HG03159 (cell line): ENCODE measurements around the gene METAP1D.

Experiments
- ATAC-seq: cut with Tn5 transposase; IDR thresholded peaks from one replicate; pipeline ENCODE4 v1.9.1; 2021; ENCODE audit warnings: mild to moderate bottlenecking, moderate library complexity; ENCODE audit not compliant: unreplicated experiment

The METAP1D gene

DNA sequence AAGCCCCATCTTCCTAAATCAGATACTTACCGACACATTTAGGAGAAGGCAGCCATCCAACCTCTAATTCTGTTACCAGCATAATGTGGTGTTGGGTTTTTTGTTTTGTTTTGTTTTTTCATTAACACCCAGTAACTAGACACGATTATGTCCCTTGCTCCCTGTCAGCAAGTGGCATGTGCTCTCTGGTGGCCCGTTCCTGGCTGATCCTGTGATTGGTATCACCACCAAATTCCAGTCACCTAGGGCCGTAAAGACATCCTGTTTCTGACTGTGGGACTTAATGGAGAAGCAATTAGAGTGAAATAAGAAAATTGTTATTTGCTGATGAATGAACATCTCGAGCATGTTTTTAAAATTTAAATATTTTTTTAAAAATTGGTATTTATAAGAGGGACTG lies 79.7 kb downstream of the METAP1D start:
- ATAC-seq = no peak

GRCh38 chr2:172079838-172080640 lies 80.3 kb downstream of the METAP1D start:
- ATAC-seq = no peak

- ATAC-seq = no peak
Observed at GRCh38 chr2:172080641-172081220, 81.0 kb downstream of the METAP1D start.

DNA sequence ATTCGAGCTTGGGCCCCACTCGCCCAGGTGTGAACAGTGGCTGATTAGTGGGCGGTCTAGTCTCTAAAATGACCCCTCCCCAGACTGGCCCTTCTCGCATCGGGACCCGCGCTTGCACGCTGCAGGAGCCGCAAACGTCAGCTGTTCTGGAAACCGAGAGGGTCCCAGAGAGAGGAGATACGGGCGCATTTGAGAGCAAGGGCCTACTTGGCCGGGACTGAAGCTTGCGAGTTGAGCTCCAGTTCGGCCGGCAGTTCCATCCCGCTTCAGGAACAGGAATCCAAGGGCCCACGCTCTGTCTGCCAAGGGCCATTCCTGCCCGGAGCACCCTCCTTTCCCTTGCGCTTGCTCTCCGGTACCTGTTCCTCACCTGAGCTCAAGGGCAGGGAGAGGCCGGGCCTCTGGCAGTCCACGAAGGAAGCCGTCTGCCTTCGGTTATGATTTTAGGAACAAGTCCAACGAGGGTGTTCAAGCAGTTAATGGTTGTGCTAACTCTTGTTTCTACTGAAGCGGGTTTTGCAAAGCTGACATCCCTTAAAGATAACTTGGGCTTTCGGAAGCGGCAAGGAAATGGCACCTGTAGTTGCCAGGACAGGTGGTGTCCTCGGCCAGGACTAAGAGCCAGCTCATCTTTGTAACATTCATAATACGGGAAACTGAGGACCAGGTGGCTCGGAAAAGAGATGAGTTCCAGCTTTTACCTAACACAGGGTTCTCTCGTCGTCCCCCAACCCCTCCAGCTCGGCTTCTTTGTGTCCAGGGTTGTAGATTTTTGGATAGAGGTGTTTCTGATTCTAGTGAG lies 81.7 kb downstream of the METAP1D start:
- ATAC-seq = no peak

- ATAC-seq = no peak
Observed at GRCh38 chr2:172082105-172082943, 82.6 kb downstream of the METAP1D start.

DNA sequence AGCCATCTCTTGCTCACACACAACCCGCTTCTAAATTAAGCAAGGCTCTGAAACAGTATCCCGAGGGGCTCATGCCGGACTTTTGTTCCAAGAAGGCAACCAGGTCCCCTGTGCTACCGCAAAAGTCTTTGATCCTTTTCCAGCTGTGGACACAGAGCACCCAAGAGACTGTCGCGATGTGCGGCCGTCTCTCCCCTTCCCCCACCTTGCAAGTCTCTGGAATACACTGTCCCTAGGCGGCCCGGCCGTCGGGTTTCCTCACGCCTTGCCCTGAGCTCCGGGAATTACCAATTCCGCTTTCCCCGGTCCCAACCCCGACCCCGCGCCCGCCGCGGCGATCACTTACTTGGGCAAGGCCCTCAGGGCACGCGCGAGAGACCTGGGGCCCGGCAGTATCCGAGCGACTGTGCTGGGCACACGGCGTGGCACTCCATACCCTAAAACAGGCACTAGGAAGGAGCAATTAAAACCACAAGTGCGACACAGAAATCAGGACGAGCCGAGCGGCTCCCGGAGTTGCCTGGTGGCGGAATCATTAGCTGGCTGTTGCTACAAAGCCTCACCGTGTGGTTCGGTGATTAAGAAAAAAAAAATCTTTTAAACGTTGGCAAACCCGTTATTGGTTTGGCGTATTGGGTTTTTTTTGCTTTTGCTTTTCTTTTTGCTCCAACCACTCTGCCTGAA lies 83.3 kb downstream of the METAP1D start:
- ATAC-seq = no peak

DNA sequence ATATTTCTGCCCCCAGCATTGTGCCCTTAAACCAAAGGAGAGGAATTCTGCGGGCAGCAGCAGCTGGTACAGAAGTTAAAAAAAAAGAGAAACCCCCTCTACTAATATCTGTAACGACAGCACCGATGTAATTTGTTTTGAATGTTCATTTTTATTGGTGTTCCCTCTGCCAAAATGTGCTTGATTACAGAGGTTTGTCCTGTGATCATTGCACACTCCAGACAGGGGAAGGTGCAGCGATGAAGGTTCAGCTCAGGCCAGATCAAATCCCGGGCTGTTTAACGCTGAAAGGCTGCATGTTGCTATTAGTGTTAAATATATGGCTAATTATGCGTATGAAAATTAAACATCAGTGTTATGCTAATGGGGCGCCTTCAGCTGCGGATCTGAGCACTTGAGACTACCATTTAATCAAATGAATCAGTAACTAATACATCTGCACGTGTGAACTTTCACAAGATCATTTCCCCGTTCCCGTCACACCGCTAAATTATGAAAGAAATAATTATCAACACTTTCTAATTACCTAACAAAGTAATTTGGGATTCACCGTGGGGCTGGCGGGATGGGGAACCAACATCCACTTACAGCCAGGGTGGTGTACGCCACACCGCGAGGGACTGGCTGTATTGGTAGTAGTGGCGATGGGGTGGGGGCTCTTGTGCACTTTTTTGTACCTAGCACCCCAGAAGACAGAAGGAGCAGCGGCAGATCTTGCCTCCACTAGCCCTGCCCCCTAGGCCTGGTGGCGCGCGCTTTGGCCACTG lies 84.1 kb downstream of the METAP1D start:
- ATAC-seq = no peak

DNA sequence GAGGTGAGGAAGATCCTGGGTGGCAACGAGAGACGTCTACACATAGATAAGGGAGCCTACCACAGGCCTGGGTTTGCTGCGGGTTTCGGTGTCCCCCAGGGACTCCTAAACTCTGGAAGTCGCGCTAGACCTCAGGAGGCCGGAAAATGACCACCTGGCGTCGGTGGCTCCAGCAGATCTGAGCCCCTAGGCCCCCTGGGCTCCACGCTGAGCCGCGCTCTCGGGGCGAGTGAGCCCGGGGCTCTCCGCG lies 84.6 kb downstream of the METAP1D start:
- peak; percentile 9 for ATAC-seq

- peak; percentile 71 for ATAC-seq
Observed at GRCh38 chr2:172084645-172085459, 85.1 kb downstream of the METAP1D start.

DNA sequence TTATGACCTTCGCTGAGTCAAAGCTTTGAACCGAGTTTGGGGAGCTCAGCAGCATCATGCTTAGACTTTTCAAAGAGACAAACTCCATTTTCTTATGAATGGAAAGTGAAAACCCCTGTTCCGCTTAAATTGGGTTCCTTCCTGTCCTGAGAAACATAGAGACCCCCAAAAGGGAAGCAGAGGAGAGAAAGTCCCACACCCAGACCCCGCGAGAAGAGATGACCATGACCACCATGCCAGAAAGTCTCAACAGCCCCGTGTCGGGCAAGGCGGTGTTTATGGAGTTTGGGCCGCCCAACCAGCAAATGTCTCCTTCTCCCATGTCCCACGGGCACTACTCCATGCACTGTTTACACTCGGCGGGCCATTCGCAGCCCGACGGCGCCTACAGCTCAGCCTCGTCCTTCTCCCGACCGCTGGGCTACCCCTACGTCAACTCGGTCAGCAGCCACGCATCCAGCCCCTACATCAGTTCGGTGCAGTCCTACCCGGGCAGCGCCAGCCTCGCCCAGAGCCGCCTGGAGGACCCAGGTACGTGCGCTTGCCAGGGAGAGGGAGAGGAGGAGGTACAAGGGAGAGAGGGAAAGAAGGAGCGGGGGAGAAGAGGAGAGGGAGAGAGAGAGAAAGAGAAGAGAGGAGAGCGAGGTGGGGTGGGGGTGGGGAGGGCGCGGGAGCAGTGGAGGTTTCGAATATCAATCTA lies 85.9 kb downstream of the METAP1D start, which contains the start of gene DLX1:
Gene DLX1, plus strand, starts transcription at position 48 of the 700 bp plus-strand sequence. Its CDS starts 171 bp downstream, at position 219.
- peak; percentile 9 for ATAC-seq

GRCh38 chr2:172086241-172087206 lies 86.8 kb downstream of the METAP1D start:
- ATAC-seq = no peak

DNA sequence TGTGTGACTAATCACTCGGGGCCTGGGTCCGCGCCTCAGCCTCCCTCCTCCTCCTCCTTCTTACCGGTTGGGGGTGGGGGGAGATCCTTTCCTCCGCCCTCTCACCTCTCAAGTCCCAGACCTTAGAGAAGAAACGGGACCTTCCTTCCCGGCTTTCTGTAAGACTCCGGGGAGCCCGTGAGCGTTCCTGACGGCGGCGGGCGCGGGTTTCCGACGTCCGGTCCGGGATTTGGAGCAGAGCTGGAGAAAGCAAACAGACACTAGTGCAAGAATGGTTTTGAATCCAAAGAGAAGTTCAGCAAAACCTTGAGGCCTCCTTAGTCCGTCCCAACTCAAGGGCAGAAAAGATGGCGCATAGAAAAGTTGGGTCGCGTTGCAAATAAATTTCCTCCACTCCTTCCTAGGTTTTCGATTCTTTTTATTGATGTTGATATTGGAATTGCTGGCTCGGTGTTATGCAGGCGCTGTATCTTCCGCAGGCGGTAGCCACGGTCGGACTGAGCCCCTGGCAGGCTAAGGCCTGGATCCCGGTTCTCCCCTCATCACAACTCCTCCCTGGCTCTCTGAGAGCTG lies 87.5 kb downstream of the METAP1D start:
- ATAC-seq = no peak

- no peak for ATAC-seq
Observed at GRCh38 chr2:172087780-172088244, 88.1 kb downstream of the METAP1D start.

DNA sequence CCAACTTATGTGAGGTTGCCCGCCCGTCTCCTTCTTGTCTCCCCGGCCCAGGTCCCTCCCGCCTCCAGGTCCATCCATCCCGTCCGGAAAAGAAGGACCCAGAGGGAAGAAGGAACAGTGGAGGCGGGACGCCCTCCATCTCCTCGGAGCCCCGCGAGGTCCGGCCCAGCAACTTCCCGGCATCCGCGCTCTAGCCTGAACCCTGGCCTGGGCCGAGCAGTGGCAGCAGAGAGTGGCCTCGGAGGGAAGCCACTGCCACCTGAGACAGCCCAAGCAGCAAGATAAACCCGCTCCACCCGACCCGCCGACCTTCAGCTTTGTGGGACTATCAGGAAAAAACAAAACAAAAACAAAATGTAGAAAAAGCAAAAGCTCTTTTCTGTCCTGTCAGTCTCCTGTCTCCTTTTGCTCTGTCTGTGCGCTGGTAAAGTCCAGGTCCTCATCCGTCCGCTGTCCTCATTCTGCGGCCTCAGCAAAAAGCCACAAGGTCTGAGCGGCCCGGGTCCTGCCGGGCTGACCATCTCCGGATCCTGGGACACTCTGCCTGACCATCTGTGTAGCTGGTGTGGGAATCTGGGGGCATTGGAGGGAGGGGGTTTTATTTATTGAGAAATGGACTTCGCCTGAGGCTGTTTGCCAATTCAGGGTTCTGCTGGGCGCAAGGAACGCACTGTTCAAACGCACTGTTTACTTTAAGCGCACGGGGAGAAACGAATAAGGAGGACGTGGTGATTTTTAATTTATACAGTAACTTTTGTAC lies 88.7 kb downstream of the METAP1D start:
- no peak for ATAC-seq

GRCh38 chr2:172089005-172089504 lies 89.3 kb downstream of the METAP1D start:
- ATAC-seq = no peak

- ATAC-seq = no peak
Observed at GRCh38 chr2:172089633-172090032, 89.9 kb downstream of the METAP1D start.
